ENCODE measurements around the gene SPEF1.

Gene SPEF1

GRCh38 chr20:3787324-3788014, 6.2 kb upstream of the SPEF1 start:
- DNase-seq (ENCODE audit: low read depth) = peak; percentile 20

- peak; percentile 88 for DNase-seq (ENCODE audit: low read depth)
These were observed 5.5 kb upstream of the SPEF1 start, which contains the start of gene CENPB for GRCh38 chr20:3786665-3787323. Gene CENPB, minus strand, starts transcription at chr20:3786740. Its CDS starts 257 bp downstream, at chr20:3786483.

GRCh38 chr20:3786126-3786484, 4.9 kb upstream of the SPEF1 start:
- peak; percentile 72 for DNase-seq (ENCODE audit: low read depth)

GRCh38 chr20:3785240-3786125, 4.2 kb upstream of the SPEF1 start:
- peak; percentile 50 for DNase-seq (ENCODE audit: low read depth)

- DNase-seq (ENCODE audit: low read depth) = no peak
These were observed 3.6 kb upstream of the SPEF1 start for GRCh38 chr20:3784863-3785239.

- DNase-seq (ENCODE audit: low read depth) = peak; percentile 42
These were observed 3.1 kb upstream of the SPEF1 start for GRCh38 chr20:3784216-3784853.

- DNase-seq (ENCODE audit: low read depth) = no peak
These were observed 2.4 kb upstream of the SPEF1 start for GRCh38 chr20:3783511-3784195.

GRCh38 chr20:3783068-3783489, 1.8 kb upstream of the SPEF1 start:
- DNase-seq (ENCODE audit: low read depth) = no peak

GRCh38 chr20:3782597-3782996, 1.3 kb upstream of the SPEF1 start:
- DNase-seq (ENCODE audit: low read depth) = no peak

GRCh38 chr20:3778976-3779375, 2.3 kb downstream of the SPEF1 start:
- no peak for DNase-seq (ENCODE audit: low read depth)

- peak; percentile 49 for DNase-seq (ENCODE audit: low read depth)
These were observed 3.3 kb downstream of the SPEF1 start for GRCh38 chr20:3777716-3778629.

GRCh38 chr20:3777381-3777715, 3.9 kb downstream of the SPEF1 start:
- no peak for DNase-seq (ENCODE audit: low read depth)

- DNase-seq (ENCODE audit: low read depth) = no peak
These were observed 5.7 kb downstream of the SPEF1 start for GRCh38 chr20:3775457-3776108.

GRCh38 chr20:3771552-3772058, 9.6 kb downstream of the SPEF1 start:
- DNase-seq (ENCODE audit: low read depth) = no peak

GRCh38 chr20:3768342-3769130, 12.7 kb downstream of the SPEF1 start:
- peak; percentile 81 for DNase-seq (ENCODE audit: low read depth)

- peak; percentile 97 for DNase-seq (ENCODE audit: low read depth)
These were observed 13.6 kb downstream of the SPEF1 start, which contains the start of gene ADISSP for GRCh38 chr20:3767427-3768341. Gene ADISSP, minus strand, starts transcription at chr20:3767753. Its CDS starts 7,653 bp downstream, at chr20:3760100.

GRCh38 chr20:3767110-3767426, 14.2 kb downstream of the SPEF1 start:
- DNase-seq (ENCODE audit: low read depth) = peak; percentile 42
